Activated CD4-positive, CD25-positive, alpha-beta regulatory T cell treated with anti-CD3 and anti-CD28 coated beads, Interleukin-2, amount 50 U/mL, for 16 hours (primary cell): ENCODE data around the gene PDE6D.

ENCODE experiments used
- DNase-seq: peaks from one replicate; pipeline ENCODE4 v3.0.0-alpha.2; 2020; ENCODE audit warnings: low read depth, low spot score

The PDE6D gene

GRCh38 chr2:231780909-231781797 is at the start of gene PDE6D:
Gene PDE6D, minus strand, starts transcription at chr2:231781282. Its CDS starts 168 bp downstream, at chr2:231781114.
- DNase-seq, result peak; percentile 93

- DNase-seq, result no peak
Observed at GRCh38 chr2:231821908-231822307, 40.8 kb upstream of the PDE6D start.

- DNase-seq, result no peak
Observed at GRCh38 chr2:231820786-231821303, 39.8 kb upstream of the PDE6D start.

GRCh38 chr2:231819447-231820042 is 38.5 kb upstream of the PDE6D start:
- DNase-seq, result no peak

GRCh38 chr2:231816327-231817026 is 35.4 kb upstream of the PDE6D start:
- no peak for DNase-seq

- no peak for DNase-seq
Observed at GRCh38 chr2:231810905-231811304, 29.8 kb upstream of the PDE6D start.

- DNase-seq, result no peak
Observed at GRCh38 chr2:231807020-231807419, 25.9 kb upstream of the PDE6D start.

GRCh38 chr2:231803501-231804138 is 22.5 kb upstream of the PDE6D start:
- DNase-seq, result no peak

GRCh38 chr2:231800493-231801091 is 19.5 kb upstream of the PDE6D start:
- DNase-seq, result no peak

- no peak for DNase-seq
Observed at GRCh38 chr2:231795525-231796327, 14.6 kb upstream of the PDE6D start.

GRCh38 chr2:231794383-231794782 is 13.3 kb upstream of the PDE6D start:
- no peak for DNase-seq

- no peak for DNase-seq
Observed at GRCh38 chr2:231791107-231791506, 10.0 kb upstream of the PDE6D start.

- DNase-seq, result no peak
Observed at GRCh38 chr2:231786917-231787292, 5.8 kb upstream of the PDE6D start.

GRCh38 chr2:231786177-231786916 is 5.3 kb upstream of the PDE6D start, which contains the start of gene COPS7B:
Gene COPS7B, plus strand, starts transcription at chr2:231786445. Its CDS starts 2,126 bp downstream, at chr2:231788571.
- peak; percentile 71 for DNase-seq

- DNase-seq, result no peak
Observed at GRCh38 chr2:231785822-231786176, 4.7 kb upstream of the PDE6D start.

- no peak for DNase-seq
Observed at GRCh38 chr2:231785413-231785812, 4.3 kb upstream of the PDE6D start.

GRCh38 chr2:231781798-231782726 is 980 bp upstream of the PDE6D start:
- DNase-seq, result no peak

GRCh38 chr2:231780123-231780908 is 766 bp downstream of the PDE6D start:
- DNase-seq, result no peak
